Ramos (cell line): ENCODE results near the gene CSF2.

Source experiments
- in situ Hi-C: fragments of 300-500 bp; cut with MboI; formaldehyde crosslinking; loops from one replicate; pipeline ENCODE4 v1.14.3; 2022; ENCODE audit warnings: low sequenced_read_pairs; ENCODE audit not compliant: unreplicated experiment

The CSF2 gene

DNA sequence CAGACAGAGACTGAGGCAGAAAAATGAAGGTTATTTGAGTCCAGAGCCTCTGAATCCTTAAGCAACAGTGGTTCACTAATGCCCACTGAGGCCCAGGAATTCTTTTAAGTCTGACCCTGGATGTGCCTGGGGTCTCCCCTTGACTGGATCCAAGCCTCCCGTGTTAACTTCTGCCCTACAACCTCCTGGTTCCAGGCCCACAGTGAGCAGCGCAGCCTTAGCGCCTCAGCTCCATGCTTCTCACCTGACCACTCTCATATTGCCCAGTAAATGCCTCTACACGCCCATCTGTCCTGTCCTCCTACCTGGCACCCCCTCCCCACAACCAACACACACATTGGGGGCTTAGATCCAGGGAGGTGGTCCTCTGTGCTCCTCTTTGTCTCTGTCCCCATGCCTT is 6.7 kb upstream of the CSF2 start:
- in situ Hi-C loops = loop anchor here (10.0 kb wide), 1 partner anchor 438 kb away; no protein-coding TSS in a partner anchor

DNA sequence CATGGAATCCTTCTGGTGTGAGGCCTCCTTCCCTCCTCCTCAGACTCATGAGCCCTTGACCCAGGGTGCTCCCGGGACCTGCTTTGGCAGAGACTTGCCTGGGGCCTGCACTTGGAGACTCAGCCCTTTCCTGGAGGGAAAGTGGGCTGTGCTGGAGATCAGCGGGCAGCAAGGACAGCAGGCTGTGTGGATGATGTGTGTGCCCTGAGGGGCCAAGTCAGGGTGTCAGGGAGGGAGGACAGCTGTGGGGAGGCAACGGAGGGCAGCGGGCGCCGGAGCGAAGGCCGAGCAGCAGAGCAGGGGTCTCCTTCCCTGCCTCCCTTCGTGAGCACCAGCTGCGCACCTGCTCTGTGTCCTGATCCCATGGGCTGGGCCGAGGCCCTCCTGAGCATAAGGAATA is 6.1 kb upstream of the CSF2 start:
- in situ Hi-C loops = loop anchor here (10.0 kb wide), 1 partner anchor 437 kb away; no protein-coding TSS in a partner anchor

DNA sequence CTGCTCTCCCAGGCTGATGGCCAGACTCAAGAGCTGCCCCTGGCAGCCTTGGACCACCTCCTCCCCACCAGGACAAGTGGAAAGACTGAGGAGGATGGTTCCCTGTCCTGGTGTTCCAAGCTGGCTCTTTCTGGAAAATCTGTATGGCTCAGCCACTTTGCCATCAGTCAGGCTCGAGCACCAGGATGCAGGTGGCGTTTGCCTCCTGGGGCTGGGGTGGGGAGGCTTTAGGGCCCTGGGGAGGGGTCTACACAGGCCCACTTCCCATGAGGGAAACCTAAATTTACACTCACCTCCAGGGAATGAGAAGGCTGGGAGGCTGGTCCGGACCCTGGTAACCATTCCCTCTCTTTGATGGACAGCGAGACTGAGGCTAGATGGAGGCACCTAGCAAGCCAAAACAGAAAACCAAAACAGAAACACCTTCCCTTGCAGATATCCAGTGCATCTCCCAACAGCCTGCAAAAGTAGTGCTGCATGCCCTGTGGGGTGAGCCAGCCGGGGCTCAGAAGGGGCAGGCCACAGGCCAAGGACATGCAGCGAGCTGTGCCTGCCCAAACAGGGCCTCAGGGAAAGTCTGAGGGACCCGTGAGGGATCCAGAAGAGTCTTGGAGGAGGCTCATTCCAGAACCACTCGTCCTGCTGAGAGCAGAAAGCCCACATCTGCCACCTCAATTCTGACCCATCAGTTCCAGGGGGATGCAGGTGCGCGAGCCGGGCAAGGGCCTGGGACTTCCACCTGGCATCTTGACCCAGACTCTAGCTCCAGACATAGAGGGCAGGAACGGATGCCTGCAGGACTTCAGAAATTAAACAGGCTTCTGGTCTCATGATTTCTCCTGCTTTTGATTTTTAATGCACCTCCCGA is 5.4 kb upstream of the CSF2 start:
- in situ Hi-C loops = loop anchor here (10.0 kb wide), 1 partner anchor 437 kb away; no protein-coding TSS in a partner anchor

DNA sequence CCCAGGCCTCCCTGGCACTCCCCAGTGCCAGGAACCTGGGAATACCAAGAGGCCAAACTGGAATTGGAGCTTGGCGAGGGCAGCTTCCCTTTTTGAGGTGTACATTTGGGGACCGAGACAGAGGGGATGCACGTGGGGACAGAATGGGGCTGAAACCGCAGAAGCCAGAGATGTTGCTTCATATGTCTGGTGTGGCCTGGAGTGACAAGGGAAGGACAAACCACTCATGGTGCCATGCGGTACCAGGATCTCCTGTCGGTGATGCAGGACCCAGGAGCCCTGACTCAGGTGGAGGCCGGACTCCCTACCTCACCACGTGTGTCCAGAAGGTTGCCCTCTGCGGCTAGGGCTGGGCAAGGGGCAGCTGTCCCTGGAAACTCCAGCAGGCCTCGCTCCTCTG is 4.0 kb upstream of the CSF2 start:
- in situ Hi-C loops = loop anchor here (10.0 kb wide), 1 partner anchor 435 kb away; no protein-coding TSS in a partner anchor

DNA sequence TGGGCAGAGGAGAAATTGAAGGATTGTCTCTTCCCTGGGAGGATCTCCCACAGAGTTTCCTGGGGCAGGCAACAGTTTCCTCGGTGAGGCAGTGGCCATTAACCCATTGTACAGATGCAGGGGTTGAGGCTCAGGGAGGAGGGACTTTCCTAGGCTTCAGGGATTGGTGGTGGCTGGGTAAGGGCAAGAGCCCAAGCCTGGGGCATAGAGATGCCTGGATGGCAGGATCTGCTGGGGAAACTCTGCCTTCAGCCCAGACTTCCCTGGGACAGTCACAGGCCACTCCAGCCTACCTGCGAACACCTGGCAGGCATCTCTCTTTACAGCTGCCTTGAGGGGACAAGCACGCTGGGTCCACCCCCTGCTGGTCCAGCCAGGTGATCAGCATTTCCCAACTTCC is 3.6 kb upstream of the CSF2 start:
- in situ Hi-C loops = loop anchor here (10.0 kb wide), 1 partner anchor 435 kb away; no protein-coding TSS in a partner anchor

DNA sequence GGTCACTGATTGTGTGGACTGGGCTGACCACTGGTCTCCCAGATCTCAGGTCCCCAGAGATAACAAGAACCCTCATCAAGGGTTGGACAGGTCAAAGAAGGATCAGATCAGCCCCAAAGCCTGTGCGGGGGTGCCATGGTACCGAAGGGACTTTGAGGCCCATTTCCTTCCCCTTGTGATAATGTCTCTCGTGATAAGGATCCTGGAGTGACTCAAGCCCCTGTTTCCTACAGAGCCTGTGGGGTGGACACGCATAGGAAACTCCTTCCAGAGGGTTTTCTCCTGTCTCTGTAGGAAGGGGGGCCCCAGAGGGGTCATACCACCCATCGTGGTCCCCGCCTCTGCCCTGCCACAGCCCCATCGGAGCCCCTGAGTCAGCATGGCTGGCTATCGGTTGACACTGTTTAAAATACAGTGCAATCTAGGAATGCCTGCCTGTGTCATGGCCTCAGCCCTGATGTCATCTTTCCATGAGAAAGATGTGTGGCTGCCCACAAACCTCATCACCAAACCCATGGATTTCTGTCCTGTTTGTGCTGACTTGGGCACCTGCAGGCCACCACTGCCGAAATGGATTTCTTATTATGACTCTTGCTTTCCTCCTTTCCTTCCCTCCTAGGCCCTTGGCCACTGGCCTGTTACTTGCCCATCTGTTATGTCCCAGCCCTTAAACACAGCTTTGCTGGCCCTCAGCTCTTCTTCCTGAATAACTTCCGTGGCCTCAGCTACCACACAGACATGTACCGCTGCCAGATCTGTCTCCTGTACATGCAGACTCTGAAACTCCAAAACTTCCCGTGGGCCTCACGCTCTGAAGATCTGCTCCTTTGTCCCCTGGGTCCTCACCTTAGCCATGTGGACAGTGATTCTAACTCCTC is 2.9 kb upstream of the CSF2 start:
- in situ Hi-C loops = no loop called here

DNA sequence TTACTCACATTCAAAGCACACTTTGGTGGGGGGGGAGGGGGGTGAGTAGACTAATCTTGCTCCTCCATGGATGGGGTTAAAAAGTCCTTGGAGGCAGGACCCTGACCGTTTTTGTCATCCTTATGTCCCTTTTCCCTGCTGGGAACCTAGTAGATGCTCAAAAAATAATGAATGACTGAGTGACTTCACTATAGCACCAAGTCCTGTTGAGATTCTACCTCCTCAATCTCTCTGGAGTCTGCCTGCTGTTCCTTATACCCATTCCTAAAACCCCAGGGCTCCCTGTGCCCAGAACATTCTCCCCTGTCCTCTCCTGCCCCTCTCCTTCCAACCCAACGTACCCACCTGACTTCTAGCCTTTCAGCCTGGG is 2.3 kb upstream of the CSF2 start:
- in situ Hi-C loops = no loop called here

DNA sequence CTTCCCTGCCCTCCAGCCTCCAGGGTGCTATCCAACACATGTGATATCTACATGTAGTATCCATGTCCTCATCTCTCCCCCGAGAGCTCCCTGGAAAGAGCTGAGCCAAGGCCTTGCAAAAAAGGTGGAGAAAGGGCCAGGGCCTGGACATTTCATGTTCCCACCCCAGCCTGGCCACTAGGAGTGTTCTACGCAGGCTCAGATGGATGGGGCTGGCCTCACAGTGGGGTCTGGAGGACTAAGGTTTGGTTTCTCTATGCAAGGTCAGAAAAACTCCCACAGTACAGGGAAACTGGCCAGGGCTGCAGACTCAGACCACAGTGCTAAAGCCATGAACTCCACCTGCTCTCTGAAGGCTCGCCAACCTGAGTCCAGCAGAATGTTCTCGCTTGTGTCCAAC is 1.5 kb upstream of the CSF2 start:
- in situ Hi-C loops = no loop called here

DNA sequence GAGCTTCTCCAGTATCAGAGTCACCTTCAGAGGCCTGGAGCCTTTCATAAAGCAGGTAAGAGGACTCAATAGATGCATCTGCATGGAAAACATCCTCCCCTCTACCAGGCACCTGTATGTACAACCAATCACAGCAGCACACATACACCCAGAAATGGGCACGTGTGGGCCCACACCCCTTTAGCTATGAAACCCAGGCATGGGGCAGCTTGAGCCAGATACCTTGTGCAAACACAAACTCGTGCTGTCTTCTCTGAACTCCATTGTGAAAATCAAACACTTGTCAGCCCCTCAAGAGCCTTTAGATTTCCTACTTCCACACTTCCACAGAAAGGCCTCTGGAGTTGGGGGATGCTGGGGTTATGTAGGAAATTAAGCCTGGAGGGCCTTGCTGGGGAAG is 1.1 kb upstream of the CSF2 start:
- in situ Hi-C loops = no loop called here

DNA sequence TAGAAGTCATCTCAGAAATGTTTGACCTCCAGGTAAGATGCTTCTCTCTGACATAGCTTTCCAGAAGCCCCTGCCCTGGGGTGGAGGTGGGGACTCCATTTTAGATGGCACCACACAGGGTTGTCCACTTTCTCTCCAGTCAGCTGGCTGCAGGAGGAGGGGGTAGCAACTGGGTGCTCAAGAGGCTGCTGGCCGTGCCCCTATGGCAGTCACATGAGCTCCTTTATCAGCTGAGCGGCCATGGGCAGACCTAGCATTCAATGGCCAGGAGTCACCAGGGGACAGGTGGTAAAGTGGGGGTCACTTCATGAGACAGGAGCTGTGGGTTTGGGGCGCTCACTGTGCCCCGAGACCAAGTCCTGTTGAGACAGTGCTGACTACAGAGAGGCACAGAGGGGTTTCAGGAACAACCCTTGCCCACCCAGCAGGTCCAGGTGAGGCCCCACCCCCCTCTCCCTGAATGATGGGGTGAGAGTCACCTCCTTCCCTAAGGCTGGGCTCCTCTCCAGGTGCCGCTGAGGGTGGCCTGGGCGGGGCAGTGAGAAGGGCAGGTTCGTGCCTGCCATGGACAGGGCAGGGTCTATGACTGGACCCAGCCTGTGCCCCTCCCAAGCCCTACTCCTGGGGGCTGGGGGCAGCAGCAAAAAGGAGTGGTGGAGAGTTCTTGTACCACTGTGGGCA is 642 bp downstream of the CSF2 start:
- in situ Hi-C loops = no loop called here

DNA sequence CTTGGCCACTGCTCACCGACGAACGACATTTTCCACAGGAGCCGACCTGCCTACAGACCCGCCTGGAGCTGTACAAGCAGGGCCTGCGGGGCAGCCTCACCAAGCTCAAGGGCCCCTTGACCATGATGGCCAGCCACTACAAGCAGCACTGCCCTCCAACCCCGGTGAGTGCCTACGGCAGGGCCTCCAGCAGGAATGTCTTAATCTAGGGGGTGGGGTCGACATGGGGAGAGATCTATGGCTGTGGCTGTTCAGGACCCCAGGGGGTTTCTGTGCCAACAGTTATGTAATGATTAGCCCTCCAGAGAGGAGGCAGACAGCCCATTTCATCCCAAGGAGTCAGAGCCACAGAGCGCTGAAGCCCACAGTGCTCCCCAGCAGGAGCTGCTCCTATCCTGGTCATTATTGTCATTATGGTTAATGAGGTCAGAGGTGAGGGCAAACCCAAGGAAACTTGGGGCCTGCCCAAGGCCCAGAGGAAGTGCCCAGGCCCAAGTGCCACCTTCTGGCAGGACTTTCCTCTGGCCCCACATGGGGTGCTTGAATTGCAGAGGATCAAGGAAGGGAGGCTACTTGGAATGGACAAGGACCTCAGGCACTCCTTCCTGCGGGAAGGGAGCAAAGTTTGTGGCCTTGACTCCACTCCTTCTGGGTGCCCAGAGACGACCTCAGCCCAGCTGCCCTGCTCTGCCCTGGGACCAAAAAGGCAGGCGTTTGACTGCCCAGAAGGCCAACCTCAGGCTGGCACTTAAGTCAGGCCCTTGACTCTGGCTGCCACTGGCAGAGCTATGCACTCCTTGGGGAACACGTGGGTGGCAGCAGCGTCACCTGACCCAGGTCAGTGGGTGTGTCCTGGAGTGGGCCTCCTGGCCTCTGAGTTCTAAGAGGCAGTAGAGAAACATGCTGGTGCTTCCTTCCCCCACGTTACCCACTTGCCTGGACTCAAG is 1.5 kb downstream of the CSF2 start:
- in situ Hi-C loops = no loop called here

DNA sequence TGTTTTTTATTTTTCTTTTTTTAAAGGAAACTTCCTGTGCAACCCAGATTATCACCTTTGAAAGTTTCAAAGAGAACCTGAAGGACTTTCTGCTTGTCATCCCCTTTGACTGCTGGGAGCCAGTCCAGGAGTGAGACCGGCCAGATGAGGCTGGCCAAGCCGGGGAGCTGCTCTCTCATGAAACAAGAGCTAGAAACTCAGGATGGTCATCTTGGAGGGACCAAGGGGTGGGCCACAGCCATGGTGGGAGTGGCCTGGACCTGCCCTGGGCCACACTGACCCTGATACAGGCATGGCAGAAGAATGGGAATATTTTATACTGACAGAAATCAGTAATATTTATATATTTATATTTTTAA is 2.1 kb downstream of the CSF2 start:
- in situ Hi-C loops = no loop called here

DNA sequence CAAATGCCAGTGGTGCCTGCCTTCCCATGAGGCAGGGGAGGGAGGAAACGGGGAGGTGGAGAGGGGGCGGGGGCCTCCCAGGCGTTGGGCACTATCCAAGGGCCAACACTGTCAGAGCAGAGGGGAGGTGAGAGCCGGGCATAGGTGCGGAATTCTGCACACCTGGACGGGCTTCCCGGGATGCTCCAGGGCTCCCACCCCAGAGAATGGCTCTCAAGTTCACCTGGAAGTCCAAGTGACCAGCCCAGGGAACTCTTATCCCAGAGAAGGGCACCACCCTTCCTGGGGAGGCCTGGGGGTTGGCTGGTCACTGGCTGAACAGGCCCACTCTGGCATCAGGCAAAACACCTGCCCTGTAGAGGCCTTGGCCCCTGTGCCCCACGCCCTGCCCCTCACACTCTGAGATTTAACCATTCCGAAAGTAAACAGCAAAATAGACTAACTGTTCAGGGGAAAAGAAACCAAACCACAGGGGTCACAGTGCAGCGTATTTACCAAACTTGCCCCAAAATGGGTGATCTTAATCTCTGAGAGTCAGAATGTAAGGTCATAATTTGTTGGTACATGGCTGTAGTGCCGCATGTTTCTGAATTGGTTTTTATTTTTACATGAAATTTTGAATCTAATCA is 2.7 kb downstream of the CSF2 start:
- in situ Hi-C loops = no loop called here

DNA sequence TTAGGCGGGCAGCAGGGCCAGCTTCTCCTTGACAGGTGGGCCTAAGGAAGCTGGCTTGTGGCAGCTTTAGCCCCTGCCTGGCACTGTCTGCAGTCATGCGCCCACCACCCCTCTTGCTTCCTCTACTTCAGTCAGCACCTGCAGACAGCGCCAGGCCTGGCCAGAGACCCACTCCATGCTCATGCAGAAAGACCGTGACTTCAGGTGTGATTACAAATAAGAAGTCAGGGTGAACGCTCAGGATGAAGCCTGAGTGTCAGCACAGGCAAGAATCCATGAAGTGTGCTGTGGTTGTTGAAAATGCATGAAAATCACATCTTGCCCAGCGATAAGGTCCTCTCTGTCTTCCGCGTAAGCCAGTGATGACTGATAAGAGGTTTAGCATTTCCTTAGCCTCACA is 3.4 kb downstream of the CSF2 start:
- in situ Hi-C loops = no loop called here

DNA sequence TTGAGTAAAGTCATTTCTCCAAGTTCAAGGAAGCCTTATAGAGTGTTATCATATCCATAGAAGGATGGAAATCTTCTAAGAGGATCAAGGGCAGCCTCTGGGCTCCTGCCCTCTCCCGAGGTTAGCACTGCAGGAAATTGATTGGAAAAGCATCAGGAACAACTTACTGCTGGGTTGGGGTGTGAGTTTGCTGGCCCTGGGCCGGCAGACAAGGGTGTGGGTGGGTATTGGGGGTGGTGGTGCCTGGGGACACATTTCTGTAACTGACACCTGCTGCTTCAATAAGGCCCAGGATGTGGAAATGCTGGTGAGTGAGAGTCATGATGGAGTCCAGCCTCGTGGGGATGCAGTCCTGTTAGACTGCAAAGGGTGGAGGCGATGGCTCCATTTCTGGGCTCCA is 5.5 kb downstream of the CSF2 start:
- in situ Hi-C loops = no loop called here

DNA sequence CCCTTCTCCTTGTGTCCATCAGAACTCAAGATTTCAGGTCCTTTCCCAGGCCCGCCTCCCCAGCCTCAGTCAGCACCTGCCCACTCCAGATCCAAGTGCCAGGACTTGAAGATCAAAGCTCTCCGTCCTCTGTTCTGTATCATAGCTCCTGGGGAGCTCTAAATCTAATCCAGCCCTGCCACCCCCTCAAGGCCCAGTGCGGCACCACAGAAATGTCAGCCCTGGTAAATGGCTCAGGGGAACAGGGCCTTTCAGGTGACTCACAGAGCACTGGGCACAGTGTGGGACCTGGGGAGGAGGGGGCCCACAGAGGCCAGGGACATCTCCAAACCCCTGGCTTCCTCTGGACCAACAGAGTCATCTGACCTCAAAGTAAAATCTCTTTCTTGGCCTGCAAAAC is 6.0 kb downstream of the CSF2 start:
- in situ Hi-C loops = no loop called here

DNA sequence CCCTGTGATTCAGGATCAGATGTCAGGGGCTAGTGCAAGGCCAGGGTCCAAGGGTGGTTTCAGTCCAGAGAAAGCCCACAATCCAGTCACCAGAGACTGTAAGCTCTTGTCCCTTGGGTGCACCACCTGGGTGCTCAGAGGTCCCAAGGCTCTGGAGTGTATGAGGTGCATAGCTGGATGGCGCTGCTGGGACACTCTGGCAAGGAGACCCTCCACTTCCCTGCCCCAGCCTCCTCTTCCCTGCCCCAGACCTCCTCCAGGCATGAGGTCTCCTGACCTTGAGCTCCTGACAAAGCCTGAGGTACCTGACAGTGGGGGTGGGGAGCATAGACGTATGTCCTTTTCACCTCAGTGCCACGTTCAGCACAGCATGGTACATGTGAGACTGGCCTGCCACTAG is 7.0 kb downstream of the CSF2 start:
- in situ Hi-C loops = no loop called here

DNA sequence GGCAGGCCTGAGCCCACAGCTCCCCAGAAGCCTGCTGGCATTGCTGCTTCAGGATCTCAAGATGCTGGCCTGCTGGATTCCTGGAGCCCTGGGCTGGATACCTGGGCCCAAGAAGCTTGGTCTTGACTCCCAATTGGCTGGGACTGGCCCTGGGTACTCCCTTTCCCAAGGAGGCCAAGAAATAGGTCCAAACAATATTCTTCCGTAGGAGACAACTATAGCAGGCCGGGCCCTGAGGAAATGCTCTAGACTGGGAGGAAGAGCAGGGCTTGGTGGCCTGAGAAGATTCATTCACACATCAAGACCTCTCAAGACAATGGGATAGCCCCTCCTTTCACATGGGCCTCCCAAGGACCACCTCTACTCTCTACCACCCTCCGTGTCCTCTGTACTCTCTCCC is 7.9 kb downstream of the CSF2 start:
- in situ Hi-C loops = no loop called here

DNA sequence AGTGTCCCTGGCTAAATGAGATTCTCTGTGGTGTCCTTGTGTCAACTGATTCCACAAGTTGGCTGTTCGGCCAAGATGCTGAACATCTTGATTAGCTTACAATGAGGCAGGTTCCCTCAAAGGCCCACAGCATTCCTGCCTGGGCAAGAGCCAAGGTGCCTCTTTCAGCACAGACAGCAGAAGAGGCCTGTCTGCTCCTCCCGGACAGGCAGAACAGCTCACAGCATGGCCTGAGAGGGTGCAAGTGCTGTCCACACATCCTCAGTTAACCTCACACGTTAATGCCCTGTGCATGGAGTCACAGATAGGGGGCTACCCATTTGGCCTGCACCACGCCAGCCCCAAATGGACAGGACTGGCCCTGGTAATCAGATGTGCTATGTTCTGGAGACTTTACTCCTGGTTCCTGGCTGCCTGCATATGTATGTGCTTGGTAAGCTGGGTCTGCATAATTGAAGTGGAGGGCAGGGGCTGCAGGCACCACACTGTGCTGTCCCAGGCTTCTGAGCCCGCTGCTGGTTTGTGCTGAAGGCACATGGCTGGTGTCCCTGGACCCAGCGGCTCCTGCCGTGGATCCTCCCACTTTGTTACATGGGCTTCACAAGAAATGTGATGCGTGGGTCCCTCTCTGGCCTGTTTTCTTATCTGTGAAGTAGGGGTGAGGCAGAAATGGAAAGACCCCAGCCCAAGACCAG is 8.9 kb downstream of the CSF2 start:
- in situ Hi-C loops = no loop called here
